Keratinocyte (primary cell): Measurements from ENCODE around the gene PRR11. TPM values are rescaled to one million over a fixed set of nuclear protein-coding genes. Genes with fewer than 3 reads are reported as not detected.

ENCODE experiments used
- DNase-seq: peaks from one replicate; pipeline ENCODE4 v3.0.0-alpha.2; 2011; ENCODE audit warnings: low read depth, missing footprints, low spot score
- FAIRE-seq: peaks from 2 replicates; lab custom pipeline; 2011; peaks lifted over from hg19 to GRCh38; lab: Jason Lieb, UNC
- H2AFZ ChIP-seq: 2 replicates; pipeline ENCODE4 v1.6.0; 2012; ENCODE audit warnings: low read length, control low read depth, inconsistent platforms; ENCODE audit not compliant: control insufficient read depth
- H3K27ac ChIP-seq: 2 replicates; pipeline ENCODE4 v1.5.1; 2011; ENCODE audit warnings: low read length; ENCODE audit not compliant: control insufficient read depth, insufficient read depth
- H3K27me3 ChIP-seq: 3 replicates; pipeline ENCODE4 v1.6.0; 2011; ENCODE audit warnings: low read length; ENCODE audit not compliant: control insufficient read depth, insufficient read depth; ENCODE audit errors: extremely low read depth
- H3K36me3 ChIP-seq, 2 experiments: 2 replicates in 1 of 2; 3 replicates in 1 of 2; pipeline ENCODE4 v1.5.1; 2011; ENCODE audit warnings: low read length in 2 of 2, mild to moderate bottlenecking in 1 of 2; ENCODE audit not compliant: control insufficient read depth in 2 of 2, insufficient read depth in 2 of 2; ENCODE audit errors: extremely low read depth in 1 of 2
- H3K4me1 ChIP-seq: 3 replicates; pipeline ENCODE4 v1.5.1; 2011; ENCODE audit warnings: low read length; ENCODE audit not compliant: control insufficient read depth, insufficient read depth; ENCODE audit errors: extremely low read depth
- H3K4me2 ChIP-seq: 3 replicates; pipeline ENCODE4 v1.6.0; 2011; ENCODE audit warnings: low read depth, low read length; ENCODE audit not compliant: control insufficient read depth, insufficient read depth; ENCODE audit errors: extremely low read depth
- H3K4me3 ChIP-seq, 3 experiments: fragments of 200-600 bp in 1 of 3; sonication (generic) in 1 of 3; 2 replicates in 2 of 3; 3 replicates in 1 of 3; pipeline ENCODE4 v1.5.1; 2011 to 2016; ENCODE audit warnings: low read length in 3 of 3, mild to moderate bottlenecking in 3 of 3, control low read depth in 2 of 3, inconsistent platforms in 1 of 3, low read depth in 1 of 3, mixed read lengths in 1 of 3, mixed run types in 1 of 3, moderate library complexity in 1 of 3; ENCODE audit not compliant: control insufficient read depth in 2 of 3, insufficient read depth in 2 of 3; ENCODE audit errors: extremely low read depth in 1 of 3
- H3K79me2 ChIP-seq: 2 replicates; pipeline ENCODE4 v1.6.0; 2012; ENCODE audit warnings: low read length; ENCODE audit not compliant: control insufficient read depth, insufficient read depth
- H3K9ac ChIP-seq: 3 replicates; pipeline ENCODE4 v1.6.0; 2011; ENCODE audit warnings: low read length; ENCODE audit not compliant: control insufficient read depth, insufficient read depth; ENCODE audit errors: extremely low read depth
- H3K9me1 ChIP-seq: 3 replicates; pipeline ENCODE4 v1.6.0; 2011; ENCODE audit warnings: low read length; ENCODE audit not compliant: control insufficient read depth, insufficient read depth; ENCODE audit errors: extremely low read depth
- H3K9me3 ChIP-seq: 2 replicates; pipeline ENCODE4 v1.5.1; 2012; ENCODE audit warnings: low read depth, low read length; ENCODE audit not compliant: control insufficient read depth
- H4K20me1 ChIP-seq: 3 replicates; pipeline ENCODE4 v1.6.0; 2011; ENCODE audit warnings: low read length; ENCODE audit not compliant: control insufficient read depth, insufficient read depth; ENCODE audit errors: extremely low read depth
- CTCF ChIP-seq, 3 experiments: IDR thresholded peaks in 1 of 3; conservative IDR thresholded peaks in 1 of 3; optimal IDR thresholded peaks in 1 of 3; 2 replicates in 2 of 3; 3 replicates in 1 of 3; pipeline versions ENCODE3 to v1.5.1; 2011; ENCODE audit warnings: low read length in 3 of 3, mild to moderate bottlenecking in 3 of 3, moderate library complexity in 2 of 3, control low read depth in 1 of 3, inconsistent platforms in 1 of 3; ENCODE audit not compliant: insufficient read depth in 2 of 3; ENCODE audit errors: extremely low read depth in 1 of 3
- EZH2 ChIP-seq: IDR thresholded peaks from one replicate; pipeline ENCODE4 v1.6.1; 2012; ENCODE audit warnings: inconsistent platforms, mild to moderate bottlenecking, low read length, moderate library complexity
- dilution Hi-C: fragments of 300-500 bp; cut with MboI; formaldehyde crosslinking; loops from one replicate; pipeline ENCODE4 v1.7.0; 2020; ENCODE audit warnings: low sequenced_read_pairs; ENCODE audit not compliant: extremely low pct_ligation_motif_present
- polyA plus RNA-seq, 5 experiments: library from polyadenylated mRNA; depleted of rRNA in 3 of 5; stranded (reverse) in 3 of 5; stranded (forward) in 1 of 5; unstranded in 1 of 5; fragments of >200 nt; gene quantifications; 1 replicate in 1 of 5; 2 replicates in 3 of 5; 3 replicates in 1 of 5; pipeline versions ENCODE4 v1.2.1 to v1.2.3, GENCODE V29; 2011 to 2012; ENCODE audit warnings: missing spikeins in 2 of 5, low read depth in 1 of 5, low replicate concordance in 1 of 5

The PRR11 gene
- polyA plus RNA-seq, 1 donor (not counting 4 experiments of a cell fraction or from before 2014, with no cell fraction given), result 40.1 TPM

DNA sequence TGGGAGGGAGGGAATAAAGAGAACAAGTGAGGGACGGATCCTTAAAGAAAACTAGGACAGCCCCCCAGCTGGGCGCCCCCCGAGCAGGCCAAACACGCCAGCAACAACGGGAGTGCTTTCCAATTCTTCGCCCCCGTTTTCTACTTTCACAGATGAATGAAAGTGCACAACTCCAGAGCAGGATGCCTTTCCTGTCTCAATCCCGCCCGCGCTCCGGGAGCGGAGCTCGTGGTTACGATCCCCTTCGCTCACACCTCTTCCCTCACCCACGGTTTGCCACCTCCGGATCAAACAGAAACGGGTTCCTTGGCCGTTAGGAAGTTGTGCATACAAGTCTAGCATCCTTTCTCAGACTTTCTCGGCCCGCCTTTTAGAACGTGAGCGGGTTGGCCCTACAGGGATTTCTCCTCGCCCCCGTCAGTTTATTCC, 1.2 kb upstream of the PRR11 start:
- TF ChIP-seq CTCF (optimal IDR thresholded peaks at IDR 0.05 in 1 of 3, IDR thresholded peaks at IDR 0.05 in 1 of 3, conservative IDR thresholded peaks at IDR 0.05 in 1 of 3; ENCODE audit: extremely low read depth in 1 of 3, insufficient read depth in 2 of 3, low read length in 3 of 3), result no peak
- TF ChIP-seq EZH2, result no peak

DNA sequence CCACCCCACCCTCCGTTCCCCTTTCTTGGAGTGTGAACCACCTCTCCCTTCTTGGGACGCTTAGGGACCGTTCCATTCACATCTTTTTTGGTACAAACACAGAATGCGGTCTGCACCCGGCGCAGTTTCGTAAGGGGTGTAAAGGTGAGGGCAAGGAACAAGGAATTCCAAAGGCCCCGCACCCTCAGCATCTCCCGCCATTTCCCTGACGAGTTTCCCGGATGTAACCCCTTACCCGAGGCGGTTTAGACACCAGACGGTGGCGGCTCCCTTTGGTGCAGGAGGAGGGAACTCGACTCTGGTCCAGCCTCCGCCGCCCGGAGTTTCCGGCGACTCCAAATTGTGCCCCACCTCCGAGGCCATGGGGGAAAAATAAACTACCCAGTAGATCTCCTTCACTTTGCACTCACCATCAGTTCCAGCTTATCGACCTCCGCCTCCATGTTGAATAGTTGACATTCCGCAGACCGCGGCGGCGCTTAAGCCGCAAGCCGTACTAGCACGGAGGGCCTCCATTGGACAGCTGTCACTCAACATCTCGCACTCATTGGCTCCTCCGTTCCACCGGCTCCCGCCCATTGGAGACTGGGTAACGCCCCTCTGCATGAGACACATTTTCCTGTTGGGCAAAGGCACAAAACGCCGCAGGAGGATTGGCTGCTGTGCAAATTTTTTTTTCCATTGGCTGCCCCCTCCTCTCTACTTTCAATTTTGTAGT, 666 bp upstream of the PRR11 start, which contains the start of gene SKA2:
TSS of gene SKA2 (minus strand) at position 466 of the 718 bp plus-strand sequence. CDS start at position 443, 23 bp downstream.
- H3K4me1 ChIP-seq, result peaks cover 55% of the 10 kb centered on the region

More for the DNA sequence above, 1.2 kb upstream of the PRR11 start:
- peak overlapping the region; percentile 62 to 93 (median 92) for H3K4me3 ChIP-seq
- no peaks in the 10 kb centered on the region for H3K9me1 ChIP-seq
- peak overlapping the region; percentile 84 for H2AFZ ChIP-seq
- no peaks in the 10 kb centered on the region for H3K27me3 ChIP-seq
- H3K4me1 ChIP-seq, result peaks cover 57% of the 10 kb centered on the region
- peak overlapping the region; percentile 76 for H3K4me2 ChIP-seq
- no peaks in the 10 kb centered on the region for H3K9me3 ChIP-seq
- FAIRE-seq, result no peak
- H3K79me2 ChIP-seq, result peaks cover 80% of the 10 kb centered on the region
- dilution Hi-C loops, result no loop called here
- H4K20me1 ChIP-seq, result no peaks in the 10 kb centered on the region
- peak overlapping the region; percentile 90 for H3K27ac ChIP-seq
- DNase-seq, result no peak
- no peaks in the 10 kb centered on the region for H3K36me3 ChIP-seq
- peak overlapping the region; percentile 91 for H3K9ac ChIP-seq

More for the DNA sequence above, 666 bp upstream of the PRR11 start, which contains the start of gene SKA2:
- no peaks in the 10 kb centered on the region for H4K20me1 ChIP-seq
- no peak for TF ChIP-seq EZH2
- TF ChIP-seq CTCF (optimal IDR thresholded peaks at IDR 0.05 in 1 of 3, IDR thresholded peaks at IDR 0.05 in 1 of 3, conservative IDR thresholded peaks at IDR 0.05 in 1 of 3; ENCODE audit: extremely low read depth in 1 of 3, insufficient read depth in 2 of 3, low read length in 3 of 3), result no peak
- FAIRE-seq (no peak), DNase-seq (no peak)
- peak within 1 kb of the TSS; percentile 90 for H3K27ac ChIP-seq
- H3K9me3 ChIP-seq, result no peaks in the 10 kb centered on the region
- H3K27me3 ChIP-seq, result no peaks in the 10 kb centered on the region
- dilution Hi-C loops, result no loop called here
- H3K9me1 ChIP-seq, result no peaks in the 10 kb centered on the region
- H3K79me2 ChIP-seq, result peaks cover 80% of the 10 kb centered on the region
- H3K4me3 ChIP-seq, result peak within 1 kb of the TSS; percentile 62 to 93 (median 92)
- peak within 1 kb of the TSS; percentile 91 for H3K9ac ChIP-seq
- H3K36me3 ChIP-seq, result no peaks in the 10 kb centered on the region
- peak within 1 kb of the TSS; percentile 90 for H3K4me2 ChIP-seq
- H2AFZ ChIP-seq, result peak within 1 kb of the TSS; percentile 84
